SU-DHL-6 (cell line): ENCODE results near the gene HLA-DPB1.

Source experiments
- H2AFZ ChIP-seq: fragments of 200-600 bp; sonication (generic); 2 replicates; pipeline ENCODE4 v1.6.1; 2014; ENCODE audit warnings: low read depth, mild to moderate bottlenecking, moderate library complexity, mixed read lengths, antibody characterized with exemption, low read length; ENCODE audit not compliant: severe bottlenecking
- H3F3A ChIP-seq: fragments of 200-600 bp; shearing (Covaris generic); 2 replicates; pipeline ENCODE4 v1.6.0; 2016; ENCODE audit warnings: antibody characterized with exemption, mild to moderate bottlenecking; ENCODE audit not compliant: insufficient read depth
- H3K27ac ChIP-seq: fragments of 200-600 bp; sonication (generic); 2 replicates; pipeline ENCODE4 v1.5.1; 2016; ENCODE audit warnings: low read depth, mild to moderate bottlenecking, low read length, moderate library complexity, mixed read lengths
- H3K27me3 ChIP-seq: fragments of 200-600 bp; sonication (generic), shearing (Covaris generic); 2 replicates; pipeline ENCODE4 v1.6.0; 2014; ENCODE audit warnings: mild to moderate bottlenecking, low read length
- H3K36me3 ChIP-seq: fragments of 200-600 bp; sonication (generic); 2 replicates; pipeline ENCODE4 v1.6.1; 2014; ENCODE audit warnings: mild to moderate bottlenecking, low read length, mixed read lengths
- H3K4me2 ChIP-seq: fragments of 300-600, 200-600 bp; shearing (Covaris generic), sonication (generic); 2 replicates; pipeline ENCODE4 v1.6.0; 2014; ENCODE audit warnings: low read length, low read depth, mild to moderate bottlenecking; ENCODE audit not compliant: poor library complexity, severe bottlenecking
- H3K4me3 ChIP-seq: fragments of 200-600 bp; sonication (generic); 2 replicates; pipeline ENCODE4 v1.5.1; 2014; ENCODE audit warnings: antibody characterized with exemption, low read length, mild to moderate bottlenecking, mixed read lengths; ENCODE audit not compliant: insufficient read depth, poor library complexity, severe bottlenecking
- H3K79me2 ChIP-seq: fragments of 200-600 bp; sonication (generic); 2 replicates; pipeline ENCODE4 v1.6.1; 2014; ENCODE audit warnings: mild to moderate bottlenecking, low read length, moderate library complexity; ENCODE audit not compliant: insufficient read depth
- H3K9ac ChIP-seq: fragments of 200-600 bp; sonication (generic); 2 replicates; pipeline ENCODE4 v1.7.0; 2014; ENCODE audit warnings: mild to moderate bottlenecking, low read length
- H3K9me2 ChIP-seq: fragments of 200-600 bp; sonication (generic); replicated peaks from 2 replicates; pipeline ENCODE4 v1.6.1; 2014; ENCODE audit warnings: low read length; ENCODE audit not compliant: insufficient read depth
- H3K9me3 ChIP-seq: fragments of 200-600 bp; sonication (generic); 2 replicates; pipeline ENCODE4 v1.6.1; 2014; ENCODE audit warnings: low read length, mixed read lengths; ENCODE audit not compliant: insufficient read depth
- H4K20me1 ChIP-seq: fragments of 200-600 bp; sonication (generic); 2 replicates; pipeline ENCODE4 v1.6.1; 2014; ENCODE audit warnings: low read depth, mild to moderate bottlenecking, antibody characterized with exemption, low read length, moderate library complexity, mixed read lengths
- CTCF ChIP-seq: fragments of 200-600 bp; sonication (generic); IDR thresholded peaks from one replicate; pipeline ENCODE4 v1.5.1; 2017; ENCODE audit warnings: antibody characterized with exemption, mild to moderate bottlenecking, low read length, moderate library complexity; ENCODE audit not compliant: insufficient read depth, poor library complexity, severe bottlenecking
- EZH2phosphoT487 ChIP-seq: fragments of 200-600 bp; sonication (generic), shearing (Covaris generic); conservative IDR thresholded peaks from 2 replicates; pipeline ENCODE4 v1.6.1; 2018; ENCODE audit warnings: mild to moderate bottlenecking, antibody characterized with exemption, low read length, moderate library complexity, mixed read lengths

HLA-DPB1 gene

DNA sequence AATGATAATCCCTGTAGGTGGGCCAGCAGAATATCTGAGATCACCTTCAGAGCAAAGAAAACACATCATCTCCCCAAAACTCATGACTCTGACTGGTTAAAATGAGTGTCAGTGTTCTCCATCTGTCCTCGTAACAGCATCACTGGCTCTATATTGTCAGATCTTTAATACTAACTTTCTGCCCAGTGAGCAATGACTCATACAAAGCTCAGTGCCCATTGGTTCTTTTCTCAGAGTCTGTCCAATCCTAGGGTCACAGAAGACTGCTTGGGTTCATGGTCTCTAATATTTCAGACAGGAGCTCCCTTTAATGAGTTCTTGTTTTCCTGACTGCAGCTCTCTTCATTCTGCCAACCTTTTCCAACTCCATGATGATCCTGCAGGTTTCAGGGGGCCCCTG lies 36.4 kb downstream of the HLA-DPB1 start:
- H3K27me3 ChIP-seq, result no peaks in the 10 kb centered on the region
- no peaks in the 10 kb centered on the region for H3K9me3 ChIP-seq
- no peak overlapping the region for H3K4me2 ChIP-seq
- no peak overlapping the region for H3K27ac ChIP-seq
- no peak overlapping the region for H3K4me3 ChIP-seq
- H3K79me2 ChIP-seq, result no peaks in the 10 kb centered on the region
- H3K9me2 ChIP-seq, result no peaks in the 10 kb centered on the region
- no peak for TF ChIP-seq CTCF
- no peak for TF ChIP-seq EZH2phosphoT487
- H3F3A ChIP-seq, result no peaks in the 10 kb centered on the region
- no peaks in the 10 kb centered on the region for H4K20me1 ChIP-seq
- H3K36me3 ChIP-seq, result no peaks in the 10 kb centered on the region
- H3K9ac ChIP-seq, result no peak overlapping the region
- peak overlapping the region; percentile 1 for H2AFZ ChIP-seq

DNA sequence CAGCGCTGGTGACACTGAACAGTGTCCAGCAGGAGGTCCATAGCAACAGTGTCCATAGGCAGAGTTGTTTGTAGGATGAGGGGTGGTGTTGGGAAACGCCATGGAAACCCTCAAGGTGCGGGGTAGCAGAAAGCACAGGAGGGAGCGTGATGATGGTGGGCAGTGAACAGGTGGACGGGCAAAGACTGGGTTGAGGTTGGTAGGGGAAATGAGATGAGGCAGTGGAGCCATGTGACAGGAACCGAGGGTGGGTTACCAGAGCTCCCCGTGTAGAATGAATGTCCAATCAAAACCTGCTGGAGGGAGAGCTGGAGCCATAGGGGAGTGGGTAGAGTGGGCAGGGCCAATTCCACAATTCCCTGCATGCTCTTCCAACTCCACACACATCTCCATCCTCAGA lies 38.0 kb downstream of the HLA-DPB1 start:
- Histone ChIP-seq H3K79me2 (no peaks in the 10 kb centered on the region), H3F3A (no peaks in the 10 kb centered on the region), H3K9me2 (no peaks in the 10 kb centered on the region), H3K4me2 (no peak overlapping the region), H2AFZ (no peak overlapping the region), H3K36me3 (no peaks in the 10 kb centered on the region), H3K9me3 (no peaks in the 10 kb centered on the region), H3K9ac (no peak overlapping the region), H3K27me3 (no peaks in the 10 kb centered on the region), H4K20me1 (no peaks in the 10 kb centered on the region), H3K27ac (no peak overlapping the region), H3K4me3 (no peak overlapping the region)
- TF ChIP-seq CTCF (no peak), EZH2phosphoT487 (no peak)

GRCh38 chr6:33114406-33114805 lies 38.6 kb downstream of the HLA-DPB1 start:
- Histone ChIP-seq H3K4me2 (no peak overlapping the region), H4K20me1 (no peaks in the 10 kb centered on the region), H3K9me3 (no peaks in the 10 kb centered on the region), H3K36me3 (no peaks in the 10 kb centered on the region), H3F3A (no peaks in the 10 kb centered on the region), H3K9ac (no peak overlapping the region), H3K4me3 (no peak overlapping the region), H3K27ac (no peak overlapping the region), H3K79me2 (no peaks in the 10 kb centered on the region), H3K9me2 (no peaks in the 10 kb centered on the region), H2AFZ (no peak overlapping the region), H3K27me3 (no peaks in the 10 kb centered on the region)
- no peak for TF ChIP-seq EZH2phosphoT487
- TF ChIP-seq CTCF, result no peak

DNA sequence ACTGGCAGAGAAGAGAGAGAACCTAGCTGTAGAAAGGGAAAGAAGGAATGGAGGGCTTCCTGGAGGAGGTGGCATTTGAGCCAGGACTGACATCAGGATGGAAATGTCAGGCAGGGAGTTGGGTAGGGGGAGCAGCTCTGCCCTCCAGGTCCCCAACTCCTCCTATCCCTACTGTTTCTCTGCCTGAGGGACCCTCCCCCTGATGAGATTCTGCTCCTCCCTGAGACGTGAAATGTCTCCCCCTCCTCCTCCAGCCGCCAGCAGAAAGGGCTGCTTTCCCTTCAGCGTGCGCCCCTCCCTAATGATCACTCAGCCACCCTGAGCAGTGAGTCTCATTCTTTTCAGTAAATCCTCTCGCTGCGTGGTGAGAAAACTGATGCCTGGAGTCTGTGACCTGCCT lies 40.6 kb downstream of the HLA-DPB1 start:
- no peaks in the 10 kb centered on the region for H3K36me3 ChIP-seq
- TF ChIP-seq CTCF (no peak), EZH2phosphoT487 (no peak)
- H3K4me2 ChIP-seq, result no peak overlapping the region
- H4K20me1 ChIP-seq, result no peaks in the 10 kb centered on the region
- H3K27me3 ChIP-seq, result no peaks in the 10 kb centered on the region
- H2AFZ ChIP-seq, result no peak overlapping the region
- no peaks in the 10 kb centered on the region for H3K79me2 ChIP-seq
- H3K27ac ChIP-seq, result no peak overlapping the region
- no peaks in the 10 kb centered on the region for H3F3A ChIP-seq
- H3K9me2 ChIP-seq, result no peaks in the 10 kb centered on the region
- H3K4me3 ChIP-seq, result no peak overlapping the region
- H3K9ac ChIP-seq, result no peak overlapping the region
- H3K9me3 ChIP-seq, result no peaks in the 10 kb centered on the region
